NT2/D1 (cell line): ENCODE data around the gene LRRC49.

Experiments used
- DNase-seq: peaks from one replicate; pipeline ENCODE4 v3.0.0-alpha.2; 2011; ENCODE audit warnings: low read depth, low spot score
- H3K27me3 ChIP-seq: 2 replicates; pipeline ENCODE4 v1.6.0; 2011; ENCODE audit warnings: mild to moderate bottlenecking; ENCODE audit not compliant: insufficient read length, insufficient read depth
- H3K36me3 ChIP-seq: 2 replicates; pipeline ENCODE4 v1.6.1; 2011; ENCODE audit warnings: mild to moderate bottlenecking, low read length, mixed read lengths; ENCODE audit not compliant: insufficient read depth, insufficient read length
- H3K4me1 ChIP-seq: 2 replicates; pipeline ENCODE4 v1.5.1; 2011; ENCODE audit not compliant: insufficient read depth, insufficient read length
- H3K4me3 ChIP-seq: 2 replicates; pipeline ENCODE4 v1.5.1; 2011; ENCODE audit warnings: low read depth; ENCODE audit not compliant: insufficient read length
- H3K9ac ChIP-seq: 2 replicates; pipeline ENCODE4 v1.6.0; 2011; ENCODE audit warnings: low read depth; ENCODE audit not compliant: insufficient read length
- H3K9me3 ChIP-seq: 2 replicates; pipeline ENCODE4 v1.5.1; 2011; ENCODE audit warnings: mild to moderate bottlenecking, low read length; ENCODE audit not compliant: insufficient read depth
- SUZ12 ChIP-seq: IDR thresholded peaks from 2 replicates; pipeline ENCODE4 v1.6.1; 2011; ENCODE audit not compliant: insufficient read length, insufficient read depth; ENCODE audit errors: extremely low read depth
- YY1 ChIP-seq: IDR thresholded peaks from 2 replicates; pipeline ENCODE4 v1.6.1; 2011; ENCODE audit not compliant: insufficient read length, insufficient read depth
- ZNF274 ChIP-seq: IDR thresholded peaks from 2 replicates; pipeline ENCODE4 v1.6.1; 2011; ENCODE audit warnings: mild to moderate bottlenecking, low read depth, low read length

The LRRC49 gene

DNA sequence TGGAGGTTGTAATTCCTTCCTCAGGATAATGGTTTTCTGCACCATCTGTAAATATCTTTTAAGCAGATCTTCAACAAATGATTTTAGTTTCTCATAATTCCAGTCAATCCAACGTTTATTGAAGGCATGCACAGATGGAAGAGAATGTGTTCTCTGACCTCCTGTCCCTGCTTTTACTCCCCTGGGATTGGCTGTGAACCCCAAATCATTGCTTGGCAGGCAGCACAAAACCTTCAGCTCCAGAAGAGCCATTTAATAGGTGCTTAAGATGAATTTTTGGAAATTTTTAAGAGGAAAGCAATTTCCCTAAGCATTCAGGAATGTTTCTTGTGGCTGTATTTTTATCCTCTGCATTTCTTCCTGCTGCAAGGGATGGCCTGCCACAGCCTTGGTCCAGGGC, 197.2 kb downstream of the LRRC49 start:
- H3K4me1 ChIP-seq, result peaks cover 11% of the 10 kb centered on the region
- TF ChIP-seq YY1 (no peak), ZNF274 (no peak), SUZ12 (no peak)
- H3K4me3 ChIP-seq, result no peak overlapping the region
- no peaks in the 10 kb centered on the region for H3K36me3 ChIP-seq
- peaks cover 19% of the 10 kb centered on the region; the same call in 1 of the 2 replicates for H3K9me3 ChIP-seq
- DNase-seq, result no peak
- H3K9ac ChIP-seq, result no peak overlapping the region
- peaks cover 81% of the 10 kb centered on the region for H3K27me3 ChIP-seq

DNA sequence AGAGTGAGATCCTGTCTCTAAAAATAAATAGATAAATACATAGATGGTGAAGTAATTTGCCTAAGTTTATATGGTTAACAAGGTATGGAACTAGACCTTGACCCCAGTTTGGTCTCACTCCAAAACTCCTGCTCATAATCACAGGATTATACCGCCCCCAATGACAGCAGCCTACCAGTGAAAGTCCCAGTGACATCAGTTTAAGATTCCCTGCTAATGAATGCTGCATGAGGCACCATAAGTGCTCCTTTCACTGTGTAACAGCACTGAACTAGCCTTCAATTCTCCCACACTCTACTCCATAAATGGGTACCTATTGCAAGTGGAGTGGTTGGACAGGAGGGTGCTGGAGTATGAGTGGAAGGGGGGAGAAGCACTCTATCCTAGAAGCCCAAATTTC, 199.0 kb downstream of the LRRC49 start:
- DNase-seq, result no peak
- Histone ChIP-seq H3K27me3 (peaks cover 67% of the 10 kb centered on the region), H3K4me1 (no peaks in the 10 kb centered on the region), H3K9me3 (peaks cover 17% of the 10 kb centered on the region; the same call in 1 of the 2 replicates), H3K36me3 (no peaks in the 10 kb centered on the region), H3K4me3 (no peak overlapping the region), H3K9ac (no peak overlapping the region)
- no peak for TF ChIP-seq YY1
- TF ChIP-seq SUZ12, result no peak
- no peak for TF ChIP-seq ZNF274

DNA sequence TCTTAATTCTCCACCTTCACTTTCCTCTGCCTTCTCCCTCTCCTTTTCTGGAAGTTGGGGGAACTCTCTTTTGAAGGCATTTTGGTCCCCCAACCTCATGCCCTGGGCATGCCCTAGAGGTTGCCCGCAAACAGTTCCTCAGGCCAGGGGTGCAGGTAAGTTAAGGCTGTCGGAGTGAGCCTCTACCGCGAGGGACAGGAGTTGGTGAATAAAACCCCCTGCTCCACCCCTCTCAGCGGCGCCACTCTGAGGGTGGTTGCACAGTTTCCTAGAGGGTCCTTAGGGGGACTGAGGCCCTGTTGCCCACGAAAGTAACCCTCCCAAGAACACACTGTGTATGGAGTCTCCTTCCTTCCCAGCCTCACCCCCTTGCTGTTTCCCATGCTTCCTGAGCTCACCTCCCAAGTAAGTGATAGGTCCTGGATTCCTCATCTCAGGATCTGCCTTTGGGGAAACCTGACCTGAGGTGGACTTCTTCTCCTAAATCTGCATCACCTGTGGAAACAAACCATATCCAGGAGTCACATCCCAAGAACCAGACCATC, 199.5 kb downstream of the LRRC49 start:
- Histone ChIP-seq H3K36me3 (no peaks in the 10 kb centered on the region), H3K4me1 (no peaks in the 10 kb centered on the region), H3K9me3 (peaks cover 12% of the 10 kb centered on the region; the same call in 1 of the 2 replicates), H3K27me3 (peaks cover 62% of the 10 kb centered on the region), H3K9ac (no peak overlapping the region), H3K4me3 (no peak overlapping the region)
- TF ChIP-seq YY1 (no peak), SUZ12 (no peak), ZNF274 (no peak)
- DNase-seq, result no peak

DNA sequence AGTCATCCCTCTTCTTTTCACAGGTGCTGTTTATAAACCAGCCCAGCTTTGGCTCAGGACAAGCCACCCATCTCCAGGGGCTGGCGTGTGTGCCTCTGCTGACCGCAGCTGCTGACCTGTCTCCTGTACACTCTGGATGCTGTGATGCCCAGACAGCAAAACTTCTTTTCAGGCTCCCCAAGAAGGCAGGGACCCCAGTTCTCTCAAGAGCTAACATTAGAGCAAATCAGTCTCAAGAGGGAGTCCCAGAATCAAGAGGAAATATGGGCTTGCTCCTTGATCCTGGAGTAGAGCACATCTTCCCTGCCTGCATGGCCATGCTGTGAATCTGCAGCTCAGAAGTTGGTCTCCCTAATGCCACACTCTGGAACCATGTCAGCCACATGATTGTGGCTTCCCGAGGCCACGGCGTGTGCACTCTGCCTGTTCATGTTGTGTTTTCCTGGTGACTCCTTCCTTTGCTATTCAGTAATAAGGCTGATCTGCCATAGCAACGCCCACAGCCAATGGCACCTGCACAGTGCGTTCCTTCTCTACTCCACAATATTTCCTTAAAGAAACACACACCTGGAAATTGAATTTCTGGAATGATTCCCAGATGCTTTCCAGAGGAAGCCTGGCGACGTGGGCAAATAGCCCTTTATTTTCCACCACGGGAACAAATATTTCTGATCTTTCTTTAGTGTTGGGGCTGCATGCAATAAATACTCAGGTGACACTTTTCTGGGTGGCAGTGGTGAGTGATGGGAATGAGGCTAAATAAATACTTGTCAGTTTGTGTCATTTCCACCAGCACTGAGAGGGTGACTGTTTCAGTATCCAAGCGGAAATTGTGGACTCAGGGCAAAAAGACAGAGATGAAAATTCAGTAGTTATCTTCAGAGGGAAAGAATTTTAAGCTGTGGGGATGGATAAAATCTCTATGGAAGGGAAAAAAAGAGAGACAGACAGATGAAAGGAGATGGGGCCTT, 200.7 kb downstream of the LRRC49 start:
- H3K36me3 ChIP-seq, result no peaks in the 10 kb centered on the region
- no peak overlapping the region for H3K4me3 ChIP-seq
- no peak overlapping the region for H3K9ac ChIP-seq
- TF ChIP-seq YY1 (no peak), SUZ12 (no peak), ZNF274 (no peak)
- H3K4me1 ChIP-seq, result no peaks in the 10 kb centered on the region
- DNase-seq, result no peak
- H3K9me3 ChIP-seq, result peaks cover 6% of the 10 kb centered on the region; the same call in 1 of the 2 replicates
- peaks cover 50% of the 10 kb centered on the region for H3K27me3 ChIP-seq

DNA sequence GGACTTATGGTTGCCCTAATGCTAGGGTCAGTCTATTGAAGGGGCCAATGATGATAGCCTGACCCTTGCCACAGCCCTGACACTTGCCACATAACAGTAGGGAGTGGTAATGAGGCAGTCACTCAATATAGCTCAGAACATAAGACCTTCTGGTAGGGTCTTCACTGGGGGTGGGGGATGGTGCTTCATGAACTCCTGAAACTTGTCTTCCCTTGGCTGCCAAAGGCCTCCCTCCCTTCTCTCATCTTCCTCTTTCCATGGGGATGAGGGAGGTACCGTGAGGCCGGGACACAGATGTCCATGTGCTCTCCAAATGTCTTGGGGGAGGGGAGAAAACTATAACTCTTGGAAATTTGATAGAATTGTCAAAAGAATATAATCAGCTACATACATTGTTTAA, 201.5 kb downstream of the LRRC49 start:
- no peak for DNase-seq
- TF ChIP-seq YY1 (no peak), ZNF274 (no peak), SUZ12 (no peak)
- H3K9me3 ChIP-seq, result no peaks in the 10 kb centered on the region
- no peaks in the 10 kb centered on the region for H3K4me1 ChIP-seq
- H3K27me3 ChIP-seq, result peaks cover 42% of the 10 kb centered on the region
- H3K9ac ChIP-seq, result no peak overlapping the region
- no peaks in the 10 kb centered on the region for H3K36me3 ChIP-seq
- H3K4me3 ChIP-seq, result no peak overlapping the region

DNA sequence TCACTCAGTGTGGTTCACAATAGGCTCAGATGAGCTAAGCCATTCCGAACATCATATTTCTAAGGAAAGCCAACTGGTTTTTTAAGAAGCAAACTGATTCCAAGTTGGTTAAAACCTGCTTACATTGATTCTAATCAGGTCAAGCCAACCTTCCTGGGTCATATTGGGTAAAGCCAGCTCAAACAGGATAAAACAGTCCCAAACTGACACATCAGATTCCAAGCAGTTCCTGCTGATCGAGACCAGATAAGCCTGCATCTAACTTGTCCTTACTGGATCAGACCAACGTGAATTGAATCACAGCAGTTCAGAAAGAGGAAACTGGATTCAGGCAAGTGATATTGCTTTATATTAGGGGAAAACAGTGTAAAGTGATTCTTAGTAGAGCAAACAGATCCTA, 204.1 kb downstream of the LRRC49 start:
- no peaks in the 10 kb centered on the region for H3K4me1 ChIP-seq
- no peak overlapping the region for H3K4me3 ChIP-seq
- TF ChIP-seq YY1 (no peak), SUZ12 (no peak), ZNF274 (no peak)
- H3K9ac ChIP-seq, result no peak overlapping the region
- no peaks in the 10 kb centered on the region for H3K36me3 ChIP-seq
- no peak for DNase-seq
- H3K27me3 ChIP-seq, result peaks cover 20% of the 10 kb centered on the region
- H3K9me3 ChIP-seq, result no peaks in the 10 kb centered on the region

DNA sequence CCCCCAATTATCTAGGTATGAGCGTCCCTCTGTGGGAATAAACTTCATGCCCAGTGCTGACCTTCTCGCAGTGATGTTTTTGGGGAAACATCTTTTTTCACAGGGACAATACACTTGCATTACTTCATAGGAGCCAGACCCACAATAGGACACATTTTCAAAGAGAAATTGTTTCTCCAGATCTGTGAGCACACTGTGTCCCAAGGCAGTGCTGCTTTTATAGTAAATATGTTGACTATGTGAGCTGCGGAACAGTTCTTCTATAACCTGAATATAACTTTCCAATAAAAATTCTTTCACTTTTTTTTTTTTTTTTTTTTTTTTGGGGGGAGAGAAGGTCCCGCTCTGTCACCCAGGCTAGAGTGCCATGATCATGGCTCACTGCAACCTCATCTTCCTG, 205.3 kb downstream of the LRRC49 start:
- H3K9me3 ChIP-seq, result no peaks in the 10 kb centered on the region
- no peak overlapping the region for H3K4me3 ChIP-seq
- H3K27me3 ChIP-seq, result peaks cover 8% of the 10 kb centered on the region
- no peak for TF ChIP-seq SUZ12
- TF ChIP-seq YY1, result no peak
- no peak for TF ChIP-seq ZNF274
- no peaks in the 10 kb centered on the region for H3K36me3 ChIP-seq
- H3K9ac ChIP-seq, result no peak overlapping the region
- no peak for DNase-seq
- no peaks in the 10 kb centered on the region for H3K4me1 ChIP-seq
